Nephron progenitor cell (in vitro differentiated cells): ENCODE results near the gene SGTA.
"Not testable (repeated sequence)": the region's sequence is repeated elsewhere in the genome, so short reads cannot be mapped to it uniquely, and the experiment has no call there.

Source experiments
- DNase-seq: peaks from one replicate; pipeline ENCODE4 v3.0.0; 2021
- H3K27ac Mint-ChIP-seq: 2 replicates; pipeline ENCODE4 v1.8.0; 2021; ENCODE audit warnings: mild to moderate bottlenecking, moderate library complexity, mixed read lengths
- H3K27me3 Mint-ChIP-seq: 2 replicates; pipeline ENCODE4 v1.8.0; 2021; ENCODE audit warnings: mild to moderate bottlenecking, low read depth, mixed read lengths; ENCODE audit not compliant: poor library complexity
- H3K36me3 Mint-ChIP-seq: 2 replicates; pipeline ENCODE4 v1.8.0; 2021; ENCODE audit warnings: low read depth, mixed read lengths
- H3K4me1 Mint-ChIP-seq: 2 replicates; pipeline ENCODE4 v1.8.0; 2021; ENCODE audit warnings: mixed read lengths
- H3K4me3 Mint-ChIP-seq: 2 replicates; pipeline ENCODE4 v1.8.0; 2021; ENCODE audit warnings: mild to moderate bottlenecking, moderate library complexity, mixed read lengths
- H3K9me3 Mint-ChIP-seq: 2 replicates; pipeline ENCODE4 v1.8.0; 2021; ENCODE audit warnings: mild to moderate bottlenecking, moderate library complexity, mixed read lengths
- TF ChIP-seq, protein P1 (sequence below): fragments of 200-600 bp; sonication (generic); IDR thresholded peaks from 2 replicates; pipeline ENCODE4 v1.5.0; 2021; ENCODE audit warnings: antibody characterized with exemption

Gene SGTA

DNA sequence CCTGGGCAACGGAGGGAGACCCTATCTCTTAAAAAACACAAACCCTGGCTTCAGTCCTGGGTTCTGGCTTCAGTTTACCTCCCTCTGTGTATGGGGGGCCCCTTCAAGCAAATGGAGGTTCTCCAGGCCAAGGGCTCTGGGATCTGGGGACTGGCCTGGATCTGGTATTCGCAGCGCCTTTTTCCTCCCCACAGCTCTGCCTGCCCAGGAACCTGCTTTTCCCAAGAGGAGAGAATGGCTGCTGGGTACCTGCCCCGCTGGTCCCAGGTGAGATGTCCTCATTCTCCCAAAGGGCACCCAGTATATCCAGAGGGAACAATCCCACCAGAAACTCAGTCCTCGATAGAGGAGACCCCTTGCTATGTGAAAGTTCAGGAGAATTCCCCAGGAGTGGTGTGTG is 39.8 kb upstream of the SGTA start:
- Mint-ChIP-seq H3K9me3 (peaks cover 44% of the 10 kb centered on the region), H3K27me3 (peaks cover 11% of the 10 kb centered on the region), H3K36me3 (peaks cover 64% of the 10 kb centered on the region), H3K27ac (no peak overlapping the region), H3K4me1 (no peaks in the 10 kb centered on the region), H3K4me3 (no peak overlapping the region)
- no peak for DNase-seq
- TF ChIP-seq, protein P1, sequence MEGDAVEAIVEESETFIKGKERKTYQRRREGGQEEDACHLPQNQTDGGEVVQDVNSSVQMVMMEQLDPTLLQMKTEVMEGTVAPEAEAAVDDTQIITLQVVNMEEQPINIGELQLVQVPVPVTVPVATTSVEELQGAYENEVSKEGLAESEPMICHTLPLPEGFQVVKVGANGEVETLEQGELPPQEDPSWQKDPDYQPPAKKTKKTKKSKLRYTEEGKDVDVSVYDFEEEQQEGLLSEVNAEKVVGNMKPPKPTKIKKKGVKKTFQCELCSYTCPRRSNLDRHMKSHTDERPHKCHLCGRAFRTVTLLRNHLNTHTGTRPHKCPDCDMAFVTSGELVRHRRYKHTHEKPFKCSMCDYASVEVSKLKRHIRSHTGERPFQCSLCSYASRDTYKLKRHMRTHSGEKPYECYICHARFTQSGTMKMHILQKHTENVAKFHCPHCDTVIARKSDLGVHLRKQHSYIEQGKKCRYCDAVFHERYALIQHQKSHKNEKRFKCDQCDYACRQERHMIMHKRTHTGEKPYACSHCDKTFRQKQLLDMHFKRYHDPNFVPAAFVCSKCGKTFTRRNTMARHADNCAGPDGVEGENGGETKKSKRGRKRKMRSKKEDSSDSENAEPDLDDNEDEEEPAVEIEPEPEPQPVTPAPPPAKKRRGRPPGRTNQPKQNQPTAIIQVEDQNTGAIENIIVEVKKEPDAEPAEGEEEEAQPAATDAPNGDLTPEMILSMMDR: no peak

DNA sequence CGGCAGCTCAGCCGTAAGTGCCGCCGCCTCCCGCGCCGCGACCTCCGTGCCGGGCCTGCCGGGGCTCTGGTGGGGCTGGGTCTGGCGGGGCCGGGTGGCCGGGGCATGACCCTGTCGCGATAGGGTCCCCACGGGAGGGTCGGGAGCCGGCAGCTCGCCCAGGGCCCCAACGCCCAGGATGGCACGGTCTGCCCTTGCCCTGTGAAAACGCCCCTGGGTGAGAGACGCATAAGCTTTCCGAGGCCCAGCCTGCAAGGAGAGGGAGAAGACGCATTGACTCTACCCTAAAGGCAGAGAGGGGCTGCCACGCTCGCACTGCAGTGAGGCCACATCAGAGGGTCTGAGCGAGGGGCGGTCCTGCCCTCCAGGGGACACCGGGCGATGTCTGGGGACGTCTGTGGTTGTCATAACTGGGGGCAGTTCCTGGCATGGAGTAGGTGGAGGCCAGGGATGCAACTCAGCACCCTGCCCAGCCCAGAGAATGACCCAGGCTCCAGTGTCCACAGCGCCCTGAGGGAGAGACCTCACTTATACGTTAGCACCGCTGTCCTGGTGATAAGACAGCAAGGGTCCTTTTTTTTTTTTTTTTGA is 37.1 kb upstream of the SGTA start:
- TF ChIP-seq, protein P1: no peak
- peaks cover 22% of the 10 kb centered on the region for H3K9me3 Mint-ChIP-seq
- peak overlapping the region; percentile 84 for H3K27ac Mint-ChIP-seq
- H3K4me1 Mint-ChIP-seq: no peaks in the 10 kb centered on the region
- H3K27me3 Mint-ChIP-seq: peaks cover 11% of the 10 kb centered on the region
- peaks cover 41% of the 10 kb centered on the region for H3K36me3 Mint-ChIP-seq
- peak overlapping the region; percentile 91 for H3K4me3 Mint-ChIP-seq
- DNase-seq: no peak

DNA sequence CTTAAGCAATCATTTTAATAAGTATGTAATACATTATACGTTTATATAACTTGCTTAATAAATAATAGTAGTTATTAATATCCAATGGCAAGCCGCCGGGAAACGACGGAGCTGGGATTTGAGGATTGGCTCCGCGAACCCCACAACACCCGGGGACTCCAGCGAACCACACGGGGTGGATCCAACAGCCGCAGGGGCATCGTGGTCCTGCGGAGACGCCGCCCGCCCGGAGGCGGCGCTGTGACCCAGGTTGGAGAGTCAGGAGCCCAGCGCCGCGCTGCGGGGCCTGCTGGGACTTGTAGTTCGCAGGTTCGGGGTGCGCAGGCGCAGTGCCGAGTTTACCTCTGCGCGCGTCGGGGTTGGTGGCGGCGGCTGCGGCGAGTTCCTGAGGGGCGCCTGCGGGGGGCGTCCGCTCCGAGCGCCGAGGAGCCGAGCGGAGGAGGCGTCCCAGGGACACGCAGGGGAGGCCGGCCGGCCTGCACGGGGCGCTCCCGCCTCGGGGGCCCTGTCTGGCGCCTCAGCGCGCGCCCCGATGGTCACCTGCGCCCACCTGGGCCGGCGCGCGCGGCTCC is 36.6 kb upstream of the SGTA start, which contains the start of gene ZNF554:
Gene ZNF554 (plus strand): TSS at position 329 of the 572 bp plus-strand sequence. CDS start 204 bp downstream, at position 533.
- no peaks in the 10 kb centered on the region for H3K4me1 Mint-ChIP-seq
- H3K36me3 Mint-ChIP-seq: peaks cover 36% of the 10 kb centered on the region
- peaks cover 18% of the 10 kb centered on the region for H3K9me3 Mint-ChIP-seq
- TF ChIP-seq, protein P1: peak; percentile 94
- peak; percentile 100 for DNase-seq
- H3K27ac Mint-ChIP-seq: peak within 1 kb of the TSS; percentile 84
- H3K27me3 Mint-ChIP-seq: peaks cover 10% of the 10 kb centered on the region
- peak within 1 kb of the TSS; percentile 91 for H3K4me3 Mint-ChIP-seq

DNA sequence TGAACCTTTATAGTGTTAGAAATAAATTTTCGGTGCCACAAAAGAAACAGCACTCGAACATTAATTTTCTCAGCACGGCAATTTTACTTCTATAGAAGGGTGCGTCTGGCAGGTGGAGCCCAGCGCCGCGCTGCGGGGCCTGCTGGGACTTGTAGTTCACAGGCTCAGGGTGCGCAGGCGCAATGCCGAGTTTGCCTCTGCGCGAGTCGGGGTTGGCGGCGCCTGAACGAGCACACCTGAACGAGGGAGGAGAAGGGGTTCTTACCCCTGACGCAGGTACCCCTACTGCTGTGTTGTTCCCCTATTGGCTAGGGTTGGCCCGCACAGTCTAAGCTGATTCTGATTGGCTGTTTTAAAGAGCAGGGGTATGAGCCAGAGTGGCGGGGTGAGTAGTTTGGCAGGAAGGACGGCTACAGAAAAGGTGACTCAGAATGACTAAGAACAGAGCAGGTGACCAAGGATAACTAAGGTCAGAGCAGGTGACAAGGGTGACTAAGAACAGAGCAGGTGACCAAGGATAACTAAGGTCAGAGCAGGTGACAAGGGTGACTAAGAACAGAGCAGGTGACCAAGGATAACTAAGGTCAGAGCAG is 34.3 kb upstream of the SGTA start:
- H3K9me3 Mint-ChIP-seq: peaks cover 11% of the 10 kb centered on the region
- H3K27me3 Mint-ChIP-seq, H3K4me3 Mint-ChIP-seq, H3K4me1 Mint-ChIP-seq, DNase-seq, H3K27ac Mint-ChIP-seq: not testable (repeated sequence)
- peaks cover 15% of the 10 kb centered on the region for H3K36me3 Mint-ChIP-seq

DNA sequence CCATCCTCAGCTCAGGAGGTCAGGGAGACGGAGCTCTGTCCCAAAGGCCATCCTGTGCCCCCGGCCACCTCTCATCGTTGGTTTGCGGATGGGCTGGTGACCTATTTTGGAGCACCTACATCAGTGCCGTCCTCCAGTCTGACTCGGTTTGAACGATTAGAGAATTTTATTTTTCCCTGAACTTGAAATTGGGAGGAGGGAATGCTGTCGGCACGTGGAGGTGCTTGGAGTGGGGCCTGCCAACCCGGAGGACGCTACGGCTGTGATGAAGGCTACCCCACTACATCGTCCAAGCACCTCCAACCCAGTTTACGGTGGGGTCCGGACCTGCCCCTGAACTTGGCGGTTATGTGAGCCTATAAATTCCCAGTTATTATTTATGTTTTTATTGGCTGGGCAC is 33.6 kb upstream of the SGTA start:
- H3K27me3 Mint-ChIP-seq: peaks cover 5% of the 10 kb centered on the region

DNA sequence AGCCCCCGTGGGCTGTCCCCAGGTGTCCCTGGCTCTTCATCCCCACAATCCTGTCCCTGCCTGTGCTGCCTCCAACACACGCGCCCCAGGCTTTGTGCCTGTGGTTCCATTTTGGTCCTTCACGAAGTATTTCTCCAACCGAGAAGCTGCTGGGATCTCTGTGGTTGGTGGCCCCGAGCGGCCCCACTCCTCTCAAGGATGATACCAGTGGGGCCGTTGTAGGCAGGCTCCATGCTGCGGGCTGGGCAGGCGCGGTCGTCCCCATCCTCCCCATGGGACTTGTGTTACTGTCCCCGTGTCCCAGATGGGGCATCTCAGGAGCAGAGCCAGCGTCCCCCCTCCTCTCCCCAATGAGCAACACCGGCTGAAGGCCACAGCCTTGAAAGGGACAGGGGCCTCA is 32.9 kb upstream of the SGTA start:
- Mint-ChIP-seq H3K9me3 (peaks cover 6% of the 10 kb centered on the region), H3K4me3 (no peak overlapping the region), H3K27me3 (peaks cover 5% of the 10 kb centered on the region), H3K36me3 (peaks cover 4% of the 10 kb centered on the region), H3K4me1 (no peaks in the 10 kb centered on the region), H3K27ac (peak overlapping the region; percentile 61)
- TF ChIP-seq, protein P1: no peak
- DNase-seq: no peak

More for the DNA sequence above, 33.6 kb upstream of the SGTA start:
- peaks cover 9% of the 10 kb centered on the region for H3K36me3 Mint-ChIP-seq
- peak overlapping the region; percentile 29 for H3K27ac Mint-ChIP-seq
- no peak overlapping the region for H3K4me3 Mint-ChIP-seq
- no peaks in the 10 kb centered on the region for H3K4me1 Mint-ChIP-seq
- H3K9me3 Mint-ChIP-seq: peaks cover 10% of the 10 kb centered on the region
- TF ChIP-seq, protein P1: no peak
- DNase-seq: no peak
